Mucosa of rectum (tissue), 2 donors: Measurements from ENCODE around the gene FGL2.
"Not testable (repeated sequence)": the region's sequence is repeated elsewhere in the genome, so short reads cannot be mapped to it uniquely, and the experiment has no call there.

Source experiments
- H3K27ac ChIP-seq, 2 donors: one replicate each; pipeline ENCODE4 v1.7.0; 2013; ENCODE audit warnings: inconsistent platforms in 2 of 2, low read depth in 2 of 2, low read length in 2 of 2
- H3K27me3 ChIP-seq, 2 donors: one replicate each; pipeline ENCODE4 v1.7.0; 2013; ENCODE audit warnings: low read length in 2 of 2; ENCODE audit not compliant: control insufficient read depth in 2 of 2, insufficient read depth in 2 of 2
- H3K36me3 ChIP-seq, 2 donors: one replicate each; pipeline ENCODE4 v1.7.0; 2013; ENCODE audit warnings: low read length in 2 of 2; ENCODE audit not compliant: control insufficient read depth in 2 of 2, insufficient read depth in 2 of 2
- H3K4me1 ChIP-seq, 2 donors: one replicate each; pipeline ENCODE4 v1.7.0; 2013; ENCODE audit warnings: low read length in 2 of 2, mild to moderate bottlenecking in 1 of 2; ENCODE audit not compliant: control insufficient read depth in 2 of 2, insufficient read depth in 2 of 2
- H3K4me3 ChIP-seq, 2 donors: one replicate each; pipeline ENCODE4 v1.7.0; 2013; ENCODE audit warnings: low read length in 2 of 2
- H3K9ac ChIP-seq, 2 donors: one replicate each; pipeline ENCODE4 v1.7.0; 2013; ENCODE audit warnings: low read length in 2 of 2, low read depth in 1 of 2, mild to moderate bottlenecking in 1 of 2
- H3K9me3 ChIP-seq, 2 donors: one replicate each; pipeline ENCODE4 v1.7.0; 2013; ENCODE audit warnings: low read length in 2 of 2; ENCODE audit not compliant: control insufficient read depth in 2 of 2
- donor health status: healthy.
- donor health status: Normal muscosa, but diverticular disease.

The FGL2 gene

DNA sequence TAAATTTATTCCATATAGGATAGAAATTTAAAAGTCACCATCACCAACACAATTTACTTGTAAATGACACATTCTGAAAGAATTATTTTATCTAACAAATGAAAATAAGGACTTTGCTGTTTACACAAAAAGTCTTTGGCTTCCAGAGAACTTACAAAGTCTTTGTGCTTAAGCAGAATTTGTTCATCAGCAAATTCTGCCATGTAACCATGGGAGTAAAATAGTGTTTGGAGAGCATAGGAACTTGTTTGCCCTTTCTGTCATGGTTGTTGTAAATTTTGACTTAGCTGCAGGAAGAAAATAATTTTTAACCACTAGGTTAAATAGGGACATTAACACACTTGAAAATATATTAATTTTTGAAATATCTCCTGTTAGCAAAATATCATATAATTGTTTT, 15.2 kb downstream of the FGL2 start:
- Histone ChIP-seq H3K9me3 (no peaks in the 10 kb centered on the region), H3K4me1 (peaks cover 0 to 4% of the 10 kb centered on the region in 2 donors), H3K27me3 (no peaks in the 10 kb centered on the region), H3K36me3 (no peaks in the 10 kb centered on the region), H3K27ac (no peak overlapping the region), H3K9ac (no peak overlapping the region), H3K4me3 (no peak overlapping the region)

DNA sequence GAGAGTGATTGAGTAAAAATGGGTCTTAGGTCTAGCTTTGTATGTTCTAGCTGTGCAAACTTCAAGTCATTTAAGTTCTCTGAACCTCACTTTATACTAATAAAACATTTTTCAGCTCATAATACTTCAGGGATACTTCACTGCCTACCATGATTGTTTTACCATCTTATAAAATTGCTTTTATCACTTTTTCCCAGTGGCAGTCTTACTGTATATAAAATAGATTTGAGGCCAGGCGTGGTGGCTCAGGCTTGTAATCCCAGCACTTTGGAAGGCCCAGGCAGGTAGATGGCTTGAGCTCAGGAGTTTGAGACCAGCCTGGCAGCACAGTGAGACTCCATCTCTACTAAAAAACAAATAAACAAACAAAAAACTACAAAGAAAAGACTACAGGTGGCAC, 17.4 kb downstream of the FGL2 start:
- peaks cover 0 to 4% of the 10 kb centered on the region in 2 donors for H3K4me1 ChIP-seq
- H3K36me3 ChIP-seq: no peaks in the 10 kb centered on the region
- H3K4me3 ChIP-seq: no peak overlapping the region
- H3K27ac ChIP-seq: peak overlapping the region; percentile 4 to 13
- H3K27me3 ChIP-seq: no peaks in the 10 kb centered on the region
- no peaks in the 10 kb centered on the region for H3K9me3 ChIP-seq
- no peak overlapping the region for H3K9ac ChIP-seq

DNA sequence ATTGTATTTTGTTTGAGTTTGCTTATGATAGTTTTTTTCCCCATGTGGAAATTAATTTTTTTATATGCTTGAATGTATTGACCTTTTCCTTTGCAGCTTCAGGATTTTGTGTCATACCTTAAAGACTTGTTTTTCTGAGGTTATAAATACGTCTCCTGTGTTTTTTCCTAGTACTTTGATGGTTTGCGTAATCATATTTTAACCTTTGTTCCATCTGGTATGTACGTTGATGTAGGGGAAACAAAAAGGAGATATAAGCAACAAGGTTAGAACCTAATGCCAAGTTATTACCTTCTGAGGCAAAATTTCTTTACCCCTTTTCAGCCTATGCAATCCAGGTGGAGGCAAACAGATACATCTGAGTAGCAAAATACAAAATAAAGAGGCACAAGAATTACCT, 17.9 kb downstream of the FGL2 start:
- Histone ChIP-seq H3K27me3 (no peaks in the 10 kb centered on the region), H3K36me3 (no peaks in the 10 kb centered on the region), H3K27ac (peak overlapping the region; percentile 3 to 5), H3K9ac (no peak overlapping the region), H3K9me3 (no peaks in the 10 kb centered on the region), H3K4me1 (peaks cover 0 to 4% of the 10 kb centered on the region in 2 donors), H3K4me3 (no peak overlapping the region)

DNA sequence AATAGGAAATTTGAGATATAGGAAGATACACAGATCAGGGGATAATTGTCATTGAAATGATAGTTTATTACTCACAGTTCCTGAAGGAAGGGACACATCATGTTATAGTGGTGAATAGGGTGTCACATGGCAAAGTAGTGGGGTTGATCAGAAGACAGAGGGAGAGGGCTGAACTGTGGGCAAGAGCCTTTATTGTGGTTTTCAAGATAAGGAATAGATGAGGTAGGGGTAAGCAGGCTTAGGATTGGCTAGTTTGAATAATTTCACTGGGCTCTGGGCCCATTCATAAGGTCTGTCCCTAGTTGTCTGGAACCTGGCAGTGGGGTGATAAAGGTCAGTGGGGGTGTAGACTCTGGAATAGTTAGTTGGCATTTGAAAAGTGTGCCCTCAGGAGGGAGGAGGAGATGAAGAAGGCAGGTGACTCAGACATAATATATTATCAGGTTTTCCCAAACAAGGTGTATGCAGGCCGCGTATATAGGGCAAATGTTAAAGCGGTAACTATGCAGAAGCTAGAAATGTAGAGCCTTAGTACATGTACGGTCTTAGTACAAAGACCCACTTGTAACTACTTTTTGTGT, 18.5 kb downstream of the FGL2 start:
- peak overlapping the region in 1 of 2 donors; percentile 5 for H3K27ac ChIP-seq
- H3K9ac ChIP-seq: no peak overlapping the region
- H3K9me3 ChIP-seq: no peaks in the 10 kb centered on the region
- H3K4me1 ChIP-seq: peaks cover 0 to 4% of the 10 kb centered on the region in 2 donors
- no peaks in the 10 kb centered on the region for H3K27me3 ChIP-seq
- H3K4me3 ChIP-seq: no peak overlapping the region
- no peaks in the 10 kb centered on the region for H3K36me3 ChIP-seq

GRCh38 chr7:77178024-77178423, 21.6 kb downstream of the FGL2 start:
- not testable (repeated sequence) for H3K27ac ChIP-seq, H3K4me3 ChIP-seq, H3K4me1 ChIP-seq, H3K36me3 ChIP-seq, H3K9me3 ChIP-seq, H3K27me3 ChIP-seq, H3K9ac ChIP-seq

DNA sequence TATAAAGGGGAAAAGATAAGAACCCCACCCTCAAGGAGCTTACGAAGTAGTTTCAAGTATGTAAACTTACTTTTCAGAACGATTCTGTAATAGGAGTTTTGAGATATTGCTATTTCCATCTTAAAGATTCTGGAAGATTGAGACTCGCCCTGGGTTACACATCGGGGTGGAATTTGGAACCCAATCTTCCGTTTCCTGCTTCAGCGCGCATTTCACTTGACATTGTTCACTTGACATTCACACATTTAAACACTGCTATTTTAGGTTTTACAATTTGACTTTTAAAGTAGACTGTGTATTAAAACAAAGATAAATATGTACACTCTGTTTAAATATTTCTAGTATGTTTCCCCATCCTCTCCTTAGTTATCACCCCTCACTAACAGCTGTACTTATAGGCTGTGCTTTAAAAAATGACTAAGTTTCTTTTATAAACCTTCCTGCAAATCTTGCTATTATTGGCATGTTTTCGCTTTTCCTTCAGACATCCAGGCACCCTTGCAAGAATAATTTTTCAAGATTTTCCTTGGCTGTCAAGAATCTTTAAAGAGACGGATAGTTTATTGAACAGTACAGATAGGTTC, 22.2 kb downstream of the FGL2 start:
- not testable (repeated sequence) for H3K36me3 ChIP-seq, H3K4me1 ChIP-seq, H3K9me3 ChIP-seq, H3K9ac ChIP-seq, H3K27me3 ChIP-seq, H3K27ac ChIP-seq, H3K4me3 ChIP-seq

GRCh38 chr7:77175274-77175800, 24.3 kb downstream of the FGL2 start:
- H3K36me3 ChIP-seq, H3K27ac ChIP-seq, H3K9me3 ChIP-seq, H3K9ac ChIP-seq, H3K27me3 ChIP-seq, H3K4me3 ChIP-seq, H3K4me1 ChIP-seq: not testable (repeated sequence)

DNA sequence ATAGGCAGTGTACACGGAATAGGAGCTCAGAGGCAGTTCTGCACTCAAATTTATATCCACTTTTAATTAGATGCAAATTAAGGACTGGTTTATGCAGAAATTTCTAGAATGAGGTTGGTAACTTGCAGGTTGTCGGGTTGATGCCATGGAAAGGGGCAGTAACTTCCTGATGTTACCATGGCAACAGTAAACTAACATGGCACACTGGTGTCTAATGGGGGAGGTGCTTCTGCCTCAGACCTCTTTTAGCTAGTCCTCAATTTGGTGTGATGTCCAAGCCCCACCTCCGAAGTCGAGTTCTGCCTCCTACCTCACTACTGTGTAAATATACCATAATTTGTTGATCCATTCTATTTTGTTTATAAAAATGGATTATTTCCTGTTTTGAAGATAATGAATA, 25.2 kb downstream of the FGL2 start:
- not testable (repeated sequence) for H3K27ac ChIP-seq, H3K9me3 ChIP-seq, H3K36me3 ChIP-seq, H3K9ac ChIP-seq, H3K4me3 ChIP-seq, H3K4me1 ChIP-seq, H3K27me3 ChIP-seq

GRCh38 chr7:77172437-77173172, 27.0 kb downstream of the FGL2 start:
- not testable (repeated sequence) for H3K36me3 ChIP-seq, H3K27ac ChIP-seq, H3K4me1 ChIP-seq, H3K9me3 ChIP-seq, H3K4me3 ChIP-seq, H3K9ac ChIP-seq, H3K27me3 ChIP-seq

DNA sequence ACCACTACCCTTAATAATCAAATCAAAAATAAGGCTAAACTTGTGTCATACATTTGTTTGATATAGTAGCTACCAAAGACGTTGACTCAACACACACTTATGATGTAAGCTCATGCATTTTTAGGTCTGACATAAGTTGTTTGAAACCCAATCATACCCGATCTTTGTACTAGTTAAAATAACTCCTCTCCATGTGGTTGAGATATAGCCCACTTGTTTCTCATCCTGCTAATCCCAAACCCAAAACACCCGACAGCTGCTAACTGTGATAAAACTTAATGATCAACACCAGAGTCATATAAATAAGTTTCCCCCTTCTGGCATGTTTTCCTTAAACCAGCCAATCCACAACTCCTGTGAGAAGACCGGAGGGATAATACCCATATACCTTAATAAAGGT, 28.5 kb downstream of the FGL2 start:
- H3K27ac ChIP-seq, H3K9ac ChIP-seq, H3K36me3 ChIP-seq, H3K9me3 ChIP-seq, H3K4me1 ChIP-seq, H3K27me3 ChIP-seq, H3K4me3 ChIP-seq: not testable (repeated sequence)
